ENCODE data around the gene PML.
"Not testable (repeated sequence)": the region's sequence is repeated elsewhere in the genome, so short reads cannot be mapped to it uniquely, and the experiment has no call there.

PML gene

DNA sequence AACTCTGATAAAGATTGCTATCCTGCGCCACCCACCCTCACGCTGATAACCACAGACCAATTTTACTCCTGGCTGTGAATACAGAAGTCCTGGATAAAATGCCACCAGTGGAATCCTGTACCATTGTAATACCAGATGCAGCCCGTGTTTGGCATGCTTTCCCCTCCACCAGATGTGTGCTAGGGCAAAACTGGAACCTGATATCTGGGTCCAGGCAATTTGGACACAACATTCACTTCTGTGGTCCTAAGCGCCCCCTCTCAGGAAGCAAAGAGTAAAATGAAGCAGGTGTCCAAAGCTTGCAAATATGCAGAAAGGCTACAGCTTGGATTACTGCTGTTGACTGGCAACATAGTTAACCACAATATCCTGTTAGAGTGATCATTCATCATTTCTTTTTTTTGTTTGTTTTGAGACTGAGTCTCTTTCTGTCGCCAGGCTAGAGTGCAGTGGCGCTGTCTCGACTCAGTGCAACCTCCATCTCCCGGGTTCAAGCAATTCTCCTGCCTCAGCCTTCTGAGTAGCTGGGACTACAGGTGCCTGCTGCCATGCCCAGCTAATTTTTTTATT is 35.4 kb upstream of the PML start:
- DNase-seq: peak; percentile 43

- DNase-seq: no peak
Measured at GRCh38 chr15:73959801-73960200, 34.7 kb upstream of the PML start.

DNA sequence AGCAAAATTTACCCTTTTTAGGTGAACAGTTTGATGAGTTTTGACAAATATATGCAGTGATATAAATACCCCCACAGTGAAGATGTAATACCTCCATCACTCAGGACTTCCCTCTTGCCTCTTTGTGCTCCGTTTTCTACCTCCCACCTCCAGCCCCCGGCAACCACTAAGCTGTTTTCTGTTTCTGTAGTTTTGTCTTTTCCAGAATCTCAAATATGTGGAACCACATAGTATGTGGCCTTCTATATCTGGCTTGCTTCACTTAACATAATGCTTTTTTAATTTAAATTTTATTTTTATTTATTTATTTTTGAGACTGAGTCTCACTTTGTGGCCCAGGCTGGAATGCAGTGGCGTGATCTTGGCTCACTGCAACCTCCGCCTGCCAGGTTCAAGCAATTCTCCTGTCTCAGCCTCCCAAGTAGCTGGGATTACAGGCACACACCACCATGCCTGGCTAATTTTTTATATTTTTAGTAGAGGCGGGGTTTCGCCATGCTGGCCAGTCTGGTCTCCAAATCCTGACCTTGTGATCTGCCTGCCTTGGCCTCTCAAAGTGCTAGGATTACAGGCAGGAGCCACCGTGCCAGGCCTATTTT is 33.9 kb upstream of the PML start:
- not testable (repeated sequence) for DNase-seq

DNA sequence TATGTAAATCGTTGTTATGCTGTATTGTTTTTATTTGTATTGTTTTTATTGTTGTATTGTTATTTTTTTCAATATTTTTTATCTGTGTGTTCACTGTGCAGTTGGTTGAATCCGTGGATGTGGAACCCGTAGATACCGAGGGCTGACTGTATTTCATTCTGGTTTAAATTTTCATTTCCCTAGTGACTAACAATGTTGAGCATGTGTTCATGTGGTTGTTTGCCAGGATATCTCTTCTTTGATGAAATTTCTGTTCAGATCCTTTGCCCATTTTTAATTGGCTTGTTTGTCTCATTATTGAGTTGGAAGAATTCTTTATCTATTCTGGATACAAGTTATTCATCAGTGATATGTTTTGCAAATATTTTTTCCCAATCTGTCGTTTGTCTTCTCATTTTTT is 32.1 kb upstream of the PML start:
- no peak for DNase-seq

- DNase-seq: peak; percentile 66
Measured at GRCh38 chr15:73964736-73965093, 29.8 kb upstream of the PML start.

- DNase-seq: no peak
Measured at GRCh38 chr15:73965094-73965757, 29.3 kb upstream of the PML start.

DNA sequence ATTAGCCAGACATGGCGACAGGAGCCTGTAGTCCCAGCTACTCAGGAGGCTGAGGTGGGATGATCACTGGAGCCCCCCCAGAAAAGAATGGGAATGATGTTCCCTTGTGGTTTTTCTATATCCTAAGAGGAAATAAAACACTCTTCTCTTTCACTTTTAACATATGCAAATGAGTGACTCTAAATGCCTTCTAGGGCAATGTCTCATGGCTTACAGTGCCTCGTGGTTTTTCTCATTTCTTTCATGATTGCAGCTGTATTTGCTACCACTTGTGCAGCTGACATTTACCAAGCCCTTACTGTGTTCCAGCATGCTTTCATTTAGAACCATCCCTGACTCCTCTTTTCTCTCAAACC is 28.8 kb upstream of the PML start:
- DNase-seq: no peak

- no peak for DNase-seq
Measured at GRCh38 chr15:73968461-73968860, 26.1 kb upstream of the PML start.

DNA sequence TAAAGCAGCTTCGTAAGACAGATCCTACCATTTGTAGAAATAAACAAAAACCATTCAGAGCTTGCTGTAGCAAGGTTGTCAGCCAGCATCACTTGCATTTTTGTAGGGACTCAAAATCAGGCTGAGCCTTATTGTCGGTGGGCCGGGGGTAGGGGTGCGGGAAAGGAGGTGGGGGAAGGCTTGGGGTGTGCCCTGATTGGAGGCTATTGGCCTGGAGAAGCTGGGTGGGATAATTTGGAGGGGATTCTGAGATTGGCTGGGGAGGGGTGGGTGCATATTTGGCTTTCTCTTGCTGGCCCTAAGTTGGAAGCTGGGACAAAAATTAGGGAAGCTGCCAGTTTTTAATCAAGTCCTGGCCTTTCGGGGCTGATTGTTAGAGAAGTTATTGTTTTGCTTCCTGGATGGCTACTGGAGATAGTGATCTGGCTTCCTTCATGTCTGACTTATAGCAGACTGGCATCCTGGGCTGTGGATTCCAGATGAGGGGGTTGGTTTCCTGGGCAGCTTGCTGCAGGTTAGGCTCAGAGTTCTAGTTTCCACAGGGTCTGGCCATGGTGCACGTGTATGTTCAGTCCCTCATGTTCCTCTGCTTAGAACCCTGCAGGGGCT is 25.3 kb upstream of the PML start:
- no peak for DNase-seq

GRCh38 chr15:73972984-73973682 is 21.4 kb upstream of the PML start:
- peak; percentile 68 for DNase-seq

DNA sequence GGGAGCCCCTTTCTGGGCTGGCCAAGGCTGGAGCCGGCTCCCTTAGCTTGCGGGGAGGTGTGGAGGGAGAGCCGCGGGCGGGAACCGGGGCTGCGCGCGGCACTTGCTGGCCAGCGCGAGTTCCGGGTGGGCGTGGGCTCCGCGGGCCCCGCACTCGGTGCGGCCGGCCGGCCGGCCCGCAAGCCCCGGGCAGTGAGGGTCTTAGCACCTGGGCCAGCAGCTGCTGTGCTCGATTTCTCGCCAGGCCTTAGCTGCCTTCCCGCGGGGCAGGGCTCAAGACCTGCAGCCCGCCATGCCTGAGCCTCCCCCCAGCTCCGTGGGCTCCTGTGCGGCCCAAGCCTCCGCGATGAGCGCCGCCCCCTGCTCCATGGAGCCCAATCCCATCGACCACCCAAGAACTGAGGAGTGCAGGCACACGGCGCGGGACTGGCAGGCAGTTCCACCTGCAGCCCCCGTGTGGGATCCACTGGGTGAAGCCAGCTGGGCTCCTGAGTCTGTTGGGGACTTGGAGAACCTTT is 20.8 kb upstream of the PML start:
- not testable (repeated sequence) for DNase-seq

GRCh38 chr15:73975440-73976125 is 18.9 kb upstream of the PML start:
- peak; percentile 58 for DNase-seq

- no peak for DNase-seq
Measured at GRCh38 chr15:73978896-73979295, 15.6 kb upstream of the PML start.

- DNase-seq: no peak
Measured at GRCh38 chr15:73979636-73980035, 14.9 kb upstream of the PML start.

DNA sequence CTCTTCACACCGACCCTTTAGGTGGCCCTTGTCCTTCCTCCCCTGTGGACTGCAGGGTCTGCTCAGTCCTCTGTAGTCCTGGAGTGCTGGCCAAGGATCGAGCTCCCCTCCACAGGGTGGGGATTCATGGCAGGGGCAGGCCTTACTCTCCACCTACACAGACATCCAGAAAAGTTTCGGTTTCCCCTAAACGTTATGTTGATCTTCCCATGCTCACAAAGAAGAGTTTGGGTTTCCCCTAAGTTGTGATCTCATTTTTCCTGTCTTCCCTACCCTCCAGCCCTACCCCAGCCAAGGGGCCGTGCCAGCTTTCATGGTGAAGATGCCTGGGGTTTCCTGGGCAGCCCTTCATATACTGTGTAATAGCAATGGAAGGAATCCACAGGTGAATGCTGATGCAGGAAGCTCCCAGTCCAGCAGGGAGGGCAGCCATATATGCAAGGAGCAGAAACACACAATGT is 12.7 kb upstream of the PML start:
- DNase-seq: no peak

GRCh38 chr15:73982222-73982962 is 12.1 kb upstream of the PML start:
- peak; percentile 81 for DNase-seq

GRCh38 chr15:73983211-73983727 is 11.2 kb upstream of the PML start:
- no peak for DNase-seq

- no peak for DNase-seq
Measured at GRCh38 chr15:73983773-73984172, 10.7 kb upstream of the PML start.

DNA sequence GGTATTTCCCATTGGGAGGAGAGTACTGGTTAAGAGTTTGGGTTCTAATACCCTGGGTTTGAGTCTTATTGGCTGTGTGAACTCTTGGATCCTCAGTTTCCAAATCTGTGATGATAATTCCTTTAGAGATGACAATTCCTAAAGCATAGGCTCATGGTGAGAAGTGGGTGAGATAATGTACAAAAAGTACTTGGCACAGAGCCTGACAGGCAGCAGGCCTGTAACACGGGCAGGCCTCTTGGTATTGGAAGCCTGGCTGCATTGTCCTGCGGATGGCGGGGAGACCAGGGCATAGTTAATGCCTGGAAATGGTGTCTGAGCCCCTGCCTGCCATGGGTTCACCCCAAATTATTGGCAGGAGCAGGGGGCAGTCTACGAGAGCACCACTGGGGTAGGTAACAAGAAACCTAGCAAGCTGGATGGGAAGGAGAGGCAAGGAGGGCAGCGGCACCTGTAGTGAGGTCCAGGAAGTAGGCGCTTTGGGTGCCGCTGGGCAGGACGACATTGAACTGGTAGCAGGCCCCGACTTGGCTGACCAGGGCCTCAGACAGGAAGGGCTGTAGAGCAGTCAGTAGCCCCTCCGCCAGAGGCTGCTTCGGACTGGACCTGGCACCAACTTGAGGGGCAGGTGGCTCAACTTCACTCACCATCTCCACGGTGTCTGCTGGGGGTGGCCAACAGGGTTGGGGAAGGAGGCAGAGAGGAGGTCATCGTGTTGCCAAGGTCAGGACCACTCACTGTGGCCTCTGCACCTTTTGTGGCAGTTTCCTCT is 10.1 kb upstream of the PML start:
- DNase-seq: no peak

DNA sequence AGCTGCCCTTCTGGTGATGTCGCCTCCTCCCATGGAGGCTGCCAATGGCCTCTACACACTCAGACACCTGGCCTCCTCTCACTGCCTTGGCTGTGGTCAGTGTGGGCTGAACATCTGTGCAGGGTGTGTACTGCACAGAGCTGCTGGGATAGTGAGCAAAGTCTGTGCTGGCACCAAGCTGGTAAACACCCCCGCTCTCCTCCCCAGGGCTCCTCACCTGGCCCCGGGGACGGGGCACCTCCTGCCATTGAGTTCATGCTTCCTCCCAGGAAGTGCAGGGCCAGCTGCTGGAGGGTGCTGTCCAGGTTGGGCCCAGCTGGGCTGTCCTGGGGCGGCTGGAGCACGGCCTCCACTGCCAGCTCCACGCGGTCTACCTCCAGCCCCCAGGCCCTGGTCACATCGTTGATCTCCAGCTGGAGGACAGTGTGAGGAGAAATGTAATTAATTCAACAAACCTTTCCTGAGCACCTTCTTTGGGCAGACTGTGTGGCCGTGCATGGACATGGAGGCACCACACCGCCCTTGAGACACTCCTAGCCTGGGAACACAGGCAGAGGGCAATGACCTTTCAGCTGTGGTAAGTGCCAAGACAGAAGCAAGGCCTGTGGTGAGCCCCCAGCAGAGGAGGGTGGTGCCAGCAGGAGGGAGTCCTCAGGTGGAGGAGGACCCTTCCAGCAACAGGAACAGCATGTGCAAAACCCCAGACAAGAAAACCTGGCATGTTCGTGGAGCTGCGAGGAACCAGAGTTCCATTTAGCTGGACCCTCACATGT is 9.2 kb upstream of the PML start:
- no peak for DNase-seq
